Ovary (tissue), 9 donors: ENCODE data around the gene PPP6R2. TPM values are rescaled to one million over a fixed set of nuclear protein-coding genes. Genes with fewer than 3 reads are reported as not detected.

Experiments used
- DNase-seq, 5 donors: peaks; one replicate each; pipeline ENCODE4 v3.0.0-alpha.2; 2019 to 2020
- H3K27ac ChIP-seq, 2 donors: fragments of 200-600 bp; one replicate each; pipeline versions ENCODE4 v1.5.1 to v1.8.0; 2019 to 2022
- H3K27me3 ChIP-seq: fragments of 200-600 bp; one replicate; pipeline ENCODE4 v1.8.0; 2022
- H3K36me3 ChIP-seq: fragments of 200-600 bp; sonication (generic); one replicate; pipeline ENCODE4 v1.5.1; 2019
- H3K4me1 ChIP-seq: one replicate; pipeline ENCODE4 v1.8.1; 2013; ENCODE audit warnings: mild to moderate bottlenecking, moderate library complexity; ENCODE audit not compliant: insufficient read depth
- H3K4me3 ChIP-seq: fragments of 200-600 bp; sonication (generic); one replicate; pipeline ENCODE4 v1.5.1; 2017
- H3K9me3 ChIP-seq, 2 donors: fragments of 200-600 bp in 1 of 2; sonication (generic) in 1 of 2; one replicate each; pipeline versions ENCODE4 v1.5.1 to v1.8.1; 2013 to 2019; ENCODE audit warnings: mild to moderate bottlenecking in 1 of 2, moderate library complexity in 1 of 2
- CTCF ChIP-seq, 3 donors: fragments of 450-650 bp in 2 of 3; fragments of 200-600 bp in 1 of 3; IDR thresholded peaks; one replicate each; pipeline versions ENCODE4 v1.5.1 to v1.8.0; 2016 to 2022; ENCODE audit warnings: antibody characterized with exemption in 3 of 3, mild to moderate bottlenecking in 1 of 3
- EP300 ChIP-seq: sonication (generic); formaldehyde crosslinking; IDR thresholded peaks from one replicate; pipeline ENCODE4 v1.6.1; 2017; ENCODE audit warnings: antibody characterized with exemption
- POLR2A ChIP-seq: fragments of 450-650 bp; IDR thresholded peaks from one replicate; pipeline ENCODE4 v1.6.1; 2017; ENCODE audit warnings: antibody characterized with exemption, mild to moderate bottlenecking, moderate library complexity
- WGBS, 3 donors: extraction: QIAGEN DNeasy Blood & Tissue Kit in 1 of 3; methylation state at CpG; one replicate each; pipeline versions ENCODE4 v1.1.5 to v1.1.7; 2013 to 2017; 5-methylcytosine and 5-hydroxymethylcytosine counted together
- intact Hi-C, 4 donors: fragments of 100-400 bp; cut with DNase I; formaldehyde crosslinking; loops; one replicate each; pipeline versions ENCODE4 v1.11.0 to v1.15.1; 2022 to 2023
- polyA plus RNA-seq, 2 donors: library from polyadenylated mRNA; stranded (reverse); fragments of 200-250 nt in 1 of 2; fragments of 350-450 nt in 1 of 2; fragmentation: Illumina TruSeq in 1 of 2; extraction: RNeasy Lipid Tissue Mini Kit (QIAGEN cat#74804) in 1 of 2; gene quantifications; one replicate each; pipeline ENCODE4 v1.2.3, GENCODE V29; 2013 to 2014
- total RNA-seq, 7 donors: library from RNA; depleted of rRNA in 2 of 7; stranded (reverse); fragments of >200 nt in 2 of 7; fragmentation: NEBNext Ultra II Directional in 3 of 7; extraction: Animal tissue kit (Norgen Biotek cat#: 25700) in 3 of 7; gene quantifications; one replicate each; pipeline versions ENCODE4 v1.1.0 to v1.2.4, GENCODE V29; 2016 to 2023
- donor health status: DM: no; HTN: no; CAD: no; lungs with moderate emphysema.
- donor health status: DM: no; HTN: no; CAD: no.
- donor health status: Bipolar disorder and iron deficiency.
- donor health status: DM: yes; HTN: yes; CAD: no.
- donor health status: DM: no; HTN: no; CAD: no.
- donor health status: DM: yes; HTN: yes; CAD: no.

PPP6R2 gene
- total and polyA plus RNA-seq, 9 donors, result 8.2 to 52.9 (median 35.1) TPM

GRCh38 chr22:50447576-50448551 lies 104.7 kb downstream of the PPP6R2 start:
- no peaks in the 10 kb centered on the region for H3K9me3 ChIP-seq
- no peaks in the 10 kb centered on the region for H3K27me3 ChIP-seq
- no peak overlapping the region for H3K4me3 ChIP-seq
- intact Hi-C loops, result no loop called here
- TF ChIP-seq EP300 (no peak), CTCF (IDR thresholded peaks at IDR 0.05) (no peak), POLR2A (no peak)
- 83 to 86% (median 84%) methylated on average over 27 of the region's 27 CpGs for WGBS, 3 donors
- H3K27ac ChIP-seq, result no peak overlapping the region
- peaks cover 9% of the 10 kb centered on the region for H3K4me1 ChIP-seq
- no peak for DNase-seq
- no peaks in the 10 kb centered on the region for H3K36me3 ChIP-seq

- no peaks in the 10 kb centered on the region for H3K27me3 ChIP-seq
- no peaks in the 10 kb centered on the region for H3K36me3 ChIP-seq
- H3K27ac ChIP-seq, result no peak overlapping the region
- intact Hi-C loops, result no loop called here
- H3K9me3 ChIP-seq, result no peaks in the 10 kb centered on the region
- DNase-seq, result no peak
- TF ChIP-seq EP300, result no peak
- TF ChIP-seq CTCF (IDR thresholded peaks at IDR 0.05), result no peak
- no peak for TF ChIP-seq POLR2A
- H3K4me1 ChIP-seq, result no peaks in the 10 kb centered on the region
- H3K4me3 ChIP-seq, result no peak overlapping the region
- 83 to 90% (median 88%) methylated on average over 5 of the region's 5 CpGs for WGBS, 3 donors
These were observed 109.5 kb downstream of the PPP6R2 start for GRCh38 chr22:50452649-50453048.

GRCh38 chr22:50454556-50455075 lies 111.5 kb downstream of the PPP6R2 start:
- Histone ChIP-seq H3K4me3 (no peak overlapping the region), H3K4me1 (no peaks in the 10 kb centered on the region), H3K9me3 (no peaks in the 10 kb centered on the region), H3K36me3 (no peaks in the 10 kb centered on the region), H3K27ac (no peak overlapping the region), H3K27me3 (no peaks in the 10 kb centered on the region)
- no peak for DNase-seq
- intact Hi-C loops, result no loop called here
- TF ChIP-seq POLR2A, result no peak
- no peak for TF ChIP-seq CTCF (IDR thresholded peaks at IDR 0.05)
- no peak for TF ChIP-seq EP300
- WGBS, 3 donors, result 88 to 89% (median 89%) methylated on average over 26 to 27 of the region's 27 CpGs

GRCh38 chr22:50455201-50455600 lies 112.1 kb downstream of the PPP6R2 start:
- H3K36me3 ChIP-seq, result no peaks in the 10 kb centered on the region
- WGBS, 3 donors, result 88 to 93% (median 90%) methylated on average over 18 of the region's 18 CpGs

More at GRCh38 chr22:50455201-50455600, 112.1 kb downstream of the PPP6R2 start:
- TF ChIP-seq EP300, result no peak
- no peak for TF ChIP-seq POLR2A
- no peak for TF ChIP-seq CTCF (IDR thresholded peaks at IDR 0.05)
- no peaks in the 10 kb centered on the region for H3K9me3 ChIP-seq
- intact Hi-C loops, result no loop called here
- no peaks in the 10 kb centered on the region for H3K27me3 ChIP-seq
- DNase-seq, result no peak
- no peak overlapping the region for H3K27ac ChIP-seq
- H3K4me3 ChIP-seq, result no peak overlapping the region
- H3K4me1 ChIP-seq, result no peaks in the 10 kb centered on the region
